PC-3 (cell line): ENCODE data around the gene SMG1. TPM values are rescaled to one million over a fixed set of nuclear protein-coding genes. Genes with fewer than 3 reads are reported as not detected.

Source experiments
- ATAC-seq: fragments of 200-7000 bp; cut with Tn5 transposase; 2 replicates; pipeline ENCODE4 v1.9.1; 2020; ENCODE audit warnings: mild to moderate bottlenecking, moderate library complexity
- BruUV-seq: library from RNA; stranded (reverse); fragments of 400-500 nt; replicated peaks from 2 replicates; lab custom pipeline; 2021; lab: Mats Ljungman, UMichigan
- CTCF ChIA-PET: fragments of 300-600 bp; sonication (Branson Sonifier 250); formaldehyde crosslinking; loops from one replicate; lab custom pipeline; 2022; ENCODE audit warnings: antibody characterized with exemption; lab: Charles Lee
- POLR2A ChIA-PET: fragments of 300-600 bp; sonication (Branson Sonifier 250); formaldehyde crosslinking; loops from one replicate; lab custom pipeline; 2022; ENCODE audit warnings: antibody characterized with exemption; ENCODE audit not compliant: unreplicated experiment; lab: Charles Lee
- DNase-seq: peaks from one replicate; pipeline ENCODE4 v3.0.0-alpha.2; 2015
- H2AFZ ChIP-seq: fragments of 300-600 bp; sonication (generic); 2 replicates; pipeline ENCODE4 v1.6.0; 2016; ENCODE audit warnings: antibody characterized with exemption, low read length
- H3F3A ChIP-seq: fragments of 300-600 bp; sonication (generic); one replicate; pipeline ENCODE4 v1.6.0; 2017; ENCODE audit warnings: antibody characterized with exemption, low read length, control low read depth, mild to moderate bottlenecking; ENCODE audit not compliant: unreplicated experiment
- H3K27ac ChIP-seq: fragments of 300-600 bp; sonication (generic); 2 replicates; pipeline ENCODE4 v1.5.1; 2016; ENCODE audit warnings: mild to moderate bottlenecking, low read length
- H3K27me3 ChIP-seq: fragments of 300-600 bp; sonication (generic); 2 replicates; pipeline ENCODE4 v1.6.1; 2016; ENCODE audit warnings: low read length, mixed read lengths
- H3K36me3 ChIP-seq: fragments of 300-600 bp; sonication (generic); 2 replicates; pipeline ENCODE4 v1.6.1; 2016; ENCODE audit warnings: low read depth, mixed run types, low read length, mixed read lengths
- H3K4me1 ChIP-seq: fragments of 300-600 bp; sonication (generic); 2 replicates; pipeline ENCODE4 v1.5.1; 2016; ENCODE audit warnings: low read length; ENCODE audit not compliant: insufficient read depth
- H3K4me2 ChIP-seq: fragments of 300-600 bp; sonication (generic); 2 replicates; pipeline ENCODE4 v1.6.0; 2016; ENCODE audit warnings: low read length
- H3K4me3 ChIP-seq: fragments of 300-600 bp; sonication (generic); 2 replicates; pipeline ENCODE4 v1.5.1; 2016; ENCODE audit warnings: mild to moderate bottlenecking, low read length, mixed read lengths
- H3K79me2 ChIP-seq: fragments of 300-600 bp; sonication (generic); 2 replicates; pipeline ENCODE4 v1.6.1; 2017; ENCODE audit warnings: low read length, mixed read lengths
- H3K9ac ChIP-seq: fragments of 300-600 bp; sonication (generic); 2 replicates; pipeline ENCODE4 v1.6.0; 2016; ENCODE audit warnings: mild to moderate bottlenecking, low read length
- H3K9me2 ChIP-seq: fragments of 300-600 bp; sonication (generic); replicated peaks from 2 replicates; pipeline ENCODE4 v1.6.1; 2016; ENCODE audit warnings: mixed run types, low read length, mixed read lengths
- H3K9me3 ChIP-seq: fragments of 300-600 bp; sonication (generic); 2 replicates; pipeline ENCODE4 v1.6.1; 2016; ENCODE audit warnings: low read length, mixed read lengths
- H4K20me1 ChIP-seq: fragments of 300-600 bp; sonication (generic); 2 replicates; pipeline ENCODE4 v1.6.1; 2016; ENCODE audit warnings: low read length, mixed read lengths
- CTCF ChIP-seq: fragments of 300-600 bp; sonication (generic); conservative IDR thresholded peaks from 2 replicates; pipeline ENCODE4 v1.5.1; 2017; ENCODE audit warnings: antibody characterized with exemption, low read depth, mild to moderate bottlenecking, low read length
- EZH2 ChIP-seq: fragments of 300-600 bp; sonication (generic); IDR thresholded peaks from one replicate; pipeline ENCODE4 v1.6.1; 2017; ENCODE audit warnings: antibody characterized with exemption, mild to moderate bottlenecking, low read length; ENCODE audit not compliant: unreplicated experiment
- EZH2phosphoT487 ChIP-seq: fragments of 300-600 bp; sonication (generic); IDR thresholded peaks from 2 replicates; pipeline ENCODE4 v1.6.1; 2018; ENCODE audit warnings: mild to moderate bottlenecking, antibody characterized with exemption, low read length, borderline replicate concordance
- intact Hi-C: fragments of 100-400 bp; cut with micrococcal nuclease; formaldehyde crosslinking; loops from 2 replicates; pipeline ENCODE4 v1.9.0; 2023
- total RNA-seq: library from RNA; depleted of rRNA; stranded (reverse); fragments of >200 nt; gene quantifications from 2 replicates; pipeline ENCODE4 v1.2.3, GENCODE V29; 2014

The SMG1 gene
- total RNA-seq, 1 experiment from 2014 or later: 37.6 TPM

DNA sequence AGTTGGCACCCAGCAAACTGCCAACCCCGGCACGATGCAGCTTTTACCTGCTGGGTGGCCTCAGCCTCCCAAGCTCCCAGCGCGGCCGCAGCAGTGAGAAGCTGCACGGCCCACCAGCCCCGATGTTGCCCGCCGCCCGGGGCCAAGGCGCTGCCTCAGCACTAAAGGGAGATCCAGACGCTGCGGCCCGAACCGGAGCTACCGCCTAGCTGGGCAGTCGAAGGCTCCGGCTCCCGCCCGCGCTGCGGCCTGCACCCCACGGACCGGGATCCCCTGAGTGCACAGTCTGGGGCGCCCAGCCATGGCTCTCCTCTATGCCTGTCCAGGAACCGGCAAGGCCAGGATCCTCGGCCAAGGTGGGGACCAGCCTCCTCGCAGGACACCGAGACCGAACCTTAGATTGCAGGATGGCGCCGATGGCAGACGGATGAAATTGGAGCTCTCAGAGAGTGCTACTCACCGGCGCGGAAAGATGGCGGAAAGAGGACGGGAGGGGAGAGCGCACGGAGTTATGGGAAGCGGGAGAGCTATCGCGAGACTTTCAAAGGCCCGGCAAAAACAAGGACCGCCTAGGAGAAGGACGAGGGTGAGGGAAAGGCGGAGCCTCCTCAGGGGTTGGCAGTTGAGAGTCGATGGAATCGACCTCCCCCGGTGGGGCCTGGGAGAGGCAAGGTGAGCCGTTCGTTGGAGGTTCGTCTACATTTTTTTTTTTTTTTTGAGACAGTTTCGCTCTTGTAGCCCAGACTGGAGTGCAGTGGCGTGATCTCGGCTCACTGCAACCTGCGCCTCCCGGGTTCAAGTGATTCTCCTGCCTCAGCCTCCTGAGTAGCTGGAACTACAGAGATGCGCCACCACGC, 136.1 kb downstream of the SMG1 start, which contains the start of gene RPS15A:
TSS of gene RPS15A (minus strand) at position 485 of the 857 bp plus-strand sequence. CDS start 1,221 bp downstream, outside the sequence.
- ChIA-PET POLR2A (interaction anchor here (1.5 kb wide), 1 partner anchor 11 kb away, joined by 11 read pairs; the partner anchor contains the start of gene ARL6IP1), CTCF (interaction anchor here (1.3 kb wide), 1 partner anchor 11 kb away, joined by 7 read pairs; the partner anchor contains the start of gene ARL6IP1)
- intact Hi-C loops: loop anchor here (10.0 kb wide), 1 partner anchor 55 kb away; no protein-coding TSS in a partner anchor

GRCh38 chr16:18789515-18789849, 136.7 kb downstream of the SMG1 start:
- Histone ChIP-seq H3K27ac (peak overlapping the region; percentile 42), H3K4me3 (peak overlapping the region; percentile 99), H3K79me2 (peaks cover 57% of the 10 kb centered on the region), H2AFZ (no peak overlapping the region), H3K36me3 (peaks cover 75% of the 10 kb centered on the region), H3K9ac (peak overlapping the region; percentile 100), H3F3A (peaks cover 8% of the 10 kb centered on the region), H3K4me2 (peak overlapping the region; percentile 93), H3K9me3 (no peaks in the 10 kb centered on the region), H3K9me2 (no peaks in the 10 kb centered on the region), H3K4me1 (peaks cover 15% of the 10 kb centered on the region), H4K20me1 (peaks cover 53% of the 10 kb centered on the region), H3K27me3 (no peaks in the 10 kb centered on the region)
- no peak for DNase-seq
- TF ChIP-seq CTCF: no peak
- TF ChIP-seq EZH2phosphoT487: no peak
- TF ChIP-seq EZH2: no peak
- TSS peak; percentile 49 for BruUV-seq
- ChIA-PET POLR2A (interaction anchor here (1.5 kb wide), 1 partner anchor 12 kb away, joined by 11 read pairs; the partner anchor contains the start of gene ARL6IP1), CTCF (interaction anchor here (1.2 kb wide), 1 partner anchor 12 kb away, joined by 5 read pairs; the partner anchor contains the start of gene ARL6IP1)
- intact Hi-C loops: loop anchor here (10.0 kb wide), 1 partner anchor 55 kb away; no protein-coding TSS in a partner anchor
- no peak for ATAC-seq

More for the DNA sequence above, 136.1 kb downstream of the SMG1 start, which contains the start of gene RPS15A:
- Histone ChIP-seq H3F3A (peaks cover 8% of the 10 kb centered on the region), H2AFZ (peak within 1 kb of the TSS; percentile 78), H3K9me2 (no peaks in the 10 kb centered on the region), H3K9me3 (no peaks in the 10 kb centered on the region), H3K4me3 (peak within 1 kb of the TSS; percentile 99), H3K27ac (peak within 1 kb of the TSS; percentile 42), H3K4me2 (peak within 1 kb of the TSS; percentile 93), H4K20me1 (peaks cover 47% of the 10 kb centered on the region), H3K79me2 (peaks cover 51% of the 10 kb centered on the region), H3K27me3 (no peaks in the 10 kb centered on the region), H3K36me3 (peaks cover 76% of the 10 kb centered on the region), H3K9ac (peak within 1 kb of the TSS; percentile 100), H3K4me1 (peaks cover 15% of the 10 kb centered on the region)
- ATAC-seq (peak; percentile 93), DNase-seq (peak; percentile 94)
- TF ChIP-seq EZH2phosphoT487: no peak
- no peak for TF ChIP-seq EZH2
- TF ChIP-seq CTCF: no peak
- no TSS peak for BruUV-seq
